SK-N-MC (cell line): ENCODE data around the gene KIF1A.

Experiments used
- DNase-seq: peaks from one replicate; pipeline ENCODE4 v3.0.0-alpha.2; 2011; ENCODE audit warnings: low read depth, low spot score
- H3K27ac ChIP-seq: fragments of 200-600 bp; sonication (generic); 2 replicates; pipeline ENCODE4 v1.5.1; 2016; ENCODE audit warnings: mixed run types
- H3K36me3 ChIP-seq: fragments of 200-600 bp; sonication (generic); 2 replicates; pipeline ENCODE4 v1.6.1; 2017; ENCODE audit warnings: antibody characterized with exemption, low read length, mixed read lengths; ENCODE audit not compliant: insufficient read depth
- H3K4me3 ChIP-seq: fragments of 200-600 bp; sonication (generic); 2 replicates; pipeline ENCODE4 v1.5.1; 2016
- H3K9ac ChIP-seq: fragments of 200-600 bp; sonication (generic); 2 replicates; pipeline ENCODE4 v1.8.0; 2017; ENCODE audit warnings: mixed run types, mixed read lengths; ENCODE audit not compliant: insufficient read length
- H3K9me3 ChIP-seq: fragments of 200-600 bp; sonication (generic); 2 replicates; pipeline ENCODE4 v1.6.1; 2017; ENCODE audit warnings: low read depth, mild to moderate bottlenecking, antibody characterized with exemption, low read length, moderate library complexity, mixed read lengths
- EZH2 ChIP-seq: fragments of 200-600 bp; sonication (generic); IDR thresholded peaks from one replicate; pipeline ENCODE4 v1.6.1; 2017; ENCODE audit warnings: antibody characterized with exemption
- FOXP2 ChIP-seq: optimal IDR thresholded peaks from 2 replicates; pipeline ENCODE3; 2011; ENCODE audit warnings: mild to moderate bottlenecking, moderate library complexity; ENCODE audit not compliant: insufficient read depth; ENCODE audit errors: extremely low read length, control extremely low read depth
- POLR2AphosphoS5 ChIP-seq: IDR thresholded peaks from 2 replicates; pipeline ENCODE4 v1.6.1; 2012; ENCODE audit warnings: mild to moderate bottlenecking, low read depth, low read length, borderline replicate concordance

KIF1A gene

GRCh38 chr2:240762971-240763370 lies 57.0 kb downstream of the KIF1A start:
- DNase-seq = no peak
- Histone ChIP-seq H3K9ac (no peak overlapping the region), H3K4me3 (no peak overlapping the region), H3K27ac (no peak overlapping the region), H3K36me3 (no peaks in the 10 kb centered on the region; the same call in 1 of the 2 replicates), H3K9me3 (no peaks in the 10 kb centered on the region)
- no peak for TF ChIP-seq EZH2
- no peak for TF ChIP-seq POLR2AphosphoS5
- TF ChIP-seq FOXP2 = no peak

DNA sequence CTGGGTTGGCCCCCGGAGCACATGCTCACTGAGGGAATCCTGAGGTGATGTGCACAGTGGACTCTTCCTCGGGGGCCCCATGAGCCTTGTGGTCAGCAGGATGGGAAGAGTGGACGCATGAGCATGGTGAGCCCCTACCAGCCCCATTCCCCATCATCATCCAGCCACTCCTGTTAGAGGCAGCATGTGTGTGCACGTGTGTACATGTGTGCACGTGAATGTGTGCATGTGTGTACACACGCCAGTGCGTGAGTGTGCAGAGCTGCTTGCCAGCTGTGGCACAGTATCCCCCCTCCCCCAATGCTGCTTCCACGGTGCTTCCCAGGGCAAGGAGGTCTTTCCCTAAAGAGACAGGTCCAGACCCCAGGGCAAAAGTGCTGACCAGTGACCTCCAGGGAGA lies 57.8 kb downstream of the KIF1A start:
- H3K27ac ChIP-seq = no peak overlapping the region
- no peaks in the 10 kb centered on the region; the same call in 1 of the 2 replicates for H3K36me3 ChIP-seq
- TF ChIP-seq EZH2 (no peak), POLR2AphosphoS5 (no peak)
- H3K4me3 ChIP-seq = no peak overlapping the region
- DNase-seq = no peak
- no peak overlapping the region for H3K9ac ChIP-seq
- H3K9me3 ChIP-seq = no peaks in the 10 kb centered on the region

DNA sequence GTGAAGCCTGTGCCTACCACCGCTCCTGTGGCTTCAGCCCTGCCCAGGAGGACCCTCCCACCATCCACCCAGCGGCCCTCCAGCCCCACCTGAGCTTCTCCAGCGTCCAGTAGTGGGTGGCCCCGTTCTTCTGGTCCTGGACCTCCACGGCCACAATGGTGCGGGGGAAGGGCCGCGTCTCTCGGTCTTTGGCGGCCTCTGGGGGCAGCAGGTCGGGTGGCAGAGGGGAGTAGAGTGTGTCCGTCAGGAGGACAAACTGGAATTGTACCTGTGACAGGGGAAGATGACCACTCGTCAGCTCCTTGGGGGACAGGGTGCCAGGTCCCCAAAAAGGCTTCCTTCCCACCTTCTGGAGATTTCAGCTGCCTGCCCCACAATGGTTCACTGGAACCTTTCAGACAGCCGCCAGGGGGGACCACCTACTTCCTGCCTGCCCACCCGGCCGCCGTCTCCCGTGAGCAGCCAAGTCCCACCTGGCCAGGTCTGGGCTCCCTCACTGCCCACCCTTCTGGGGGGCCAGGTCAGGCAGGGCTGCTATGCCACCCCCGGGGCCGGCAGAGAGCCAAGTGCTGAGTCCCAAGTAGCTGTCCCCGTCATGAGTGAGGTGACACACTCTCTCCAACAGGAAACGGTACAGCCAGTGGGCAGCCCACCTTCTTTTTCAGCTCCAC lies 59.3 kb downstream of the KIF1A start:
- H3K9me3 ChIP-seq = no peaks in the 10 kb centered on the region
- H3K36me3 ChIP-seq = no peaks in the 10 kb centered on the region; the same call in 1 of the 2 replicates
- H3K9ac ChIP-seq = no peak overlapping the region
- H3K27ac ChIP-seq = no peak overlapping the region
- DNase-seq = no peak
- TF ChIP-seq EZH2 (no peak), FOXP2 (no peak)
- H3K4me3 ChIP-seq = no peak overlapping the region

GRCh38 chr2:240760121-240760520 lies 59.9 kb downstream of the KIF1A start:
- no peak for TF ChIP-seq EZH2
- no peak for TF ChIP-seq FOXP2
- no peaks in the 10 kb centered on the region for H3K9me3 ChIP-seq
- no peak for DNase-seq
- H3K9ac ChIP-seq = no peak overlapping the region
- H3K4me3 ChIP-seq = no peak overlapping the region
- H3K36me3 ChIP-seq = no peaks in the 10 kb centered on the region; the same call in 1 of the 2 replicates
- no peak overlapping the region for H3K27ac ChIP-seq

GRCh38 chr2:240759459-240759858 lies 60.6 kb downstream of the KIF1A start:
- Histone ChIP-seq H3K4me3 (no peak overlapping the region), H3K9me3 (no peaks in the 10 kb centered on the region), H3K9ac (no peak overlapping the region), H3K36me3 (no peaks in the 10 kb centered on the region; the same call in 1 of the 2 replicates), H3K27ac (no peak overlapping the region)
- TF ChIP-seq FOXP2 (no peak), POLR2AphosphoS5 (no peak), EZH2 (no peak)
- DNase-seq = no peak

- DNase-seq = no peak
- Histone ChIP-seq H3K36me3 (no peaks in the 10 kb centered on the region; the same call in 1 of the 2 replicates), H3K4me3 (no peak overlapping the region), H3K9ac (no peak overlapping the region), H3K9me3 (no peaks in the 10 kb centered on the region), H3K27ac (no peak overlapping the region)
- no peak for TF ChIP-seq FOXP2
- TF ChIP-seq POLR2AphosphoS5 = no peak
- no peak for TF ChIP-seq EZH2
These were observed 62.9 kb downstream of the KIF1A start for GRCh38 chr2:240757086-240757614.

DNA sequence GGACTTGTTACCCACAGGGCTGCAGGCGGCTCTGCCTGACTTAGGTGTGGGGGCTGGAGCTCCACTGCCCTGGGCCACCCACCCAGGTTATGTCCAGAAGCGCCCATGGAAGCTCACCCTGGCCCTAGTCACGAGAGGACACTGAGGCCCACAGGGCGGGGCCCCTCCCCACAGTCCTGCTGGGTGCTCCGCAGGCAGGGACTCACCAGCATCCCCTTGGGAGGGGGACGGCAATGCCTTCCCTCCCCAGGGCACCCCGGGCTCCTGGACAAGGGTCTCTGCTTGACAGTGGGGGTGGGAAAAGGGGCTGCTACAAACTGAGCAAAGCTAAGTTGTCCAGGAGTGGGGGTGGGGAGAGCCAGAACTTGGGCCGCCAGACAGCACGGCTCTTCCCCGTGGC lies 67.8 kb downstream of the KIF1A start:
- no peaks in the 10 kb centered on the region for H3K36me3 ChIP-seq
- no peak overlapping the region for H3K9ac ChIP-seq
- no peaks in the 10 kb centered on the region for H3K9me3 ChIP-seq
- H3K27ac ChIP-seq = no peak overlapping the region
- H3K4me3 ChIP-seq = no peak overlapping the region
- TF ChIP-seq EZH2 (no peak), POLR2AphosphoS5 (no peak), FOXP2 (no peak)
- no peak for DNase-seq

- TF ChIP-seq EZH2 (no peak), POLR2AphosphoS5 (no peak), FOXP2 (no peak)
- H3K9ac ChIP-seq = no peak overlapping the region
- no peaks in the 10 kb centered on the region for H3K9me3 ChIP-seq
These were observed 69.6 kb downstream of the KIF1A start for GRCh38 chr2:240750409-240750808.

GRCh38 chr2:240749516-240749915 lies 70.5 kb downstream of the KIF1A start:
- TF ChIP-seq POLR2AphosphoS5 (no peak), EZH2 (no peak), FOXP2 (no peak)
- no peak overlapping the region for H3K27ac ChIP-seq
- no peak for DNase-seq
- no peak overlapping the region for H3K4me3 ChIP-seq
- no peak overlapping the region for H3K9ac ChIP-seq
- H3K9me3 ChIP-seq = no peaks in the 10 kb centered on the region
- no peaks in the 10 kb centered on the region for H3K36me3 ChIP-seq

More at GRCh38 chr2:240750409-240750808, 69.6 kb downstream of the KIF1A start:
- DNase-seq = no peak
- H3K36me3 ChIP-seq = no peaks in the 10 kb centered on the region
- no peak overlapping the region for H3K4me3 ChIP-seq
- no peak overlapping the region for H3K27ac ChIP-seq
